ENCODE results near the gene SPTLC1. TPM values are rescaled to one million over a fixed set of nuclear protein-coding genes. Genes with fewer than 3 reads are reported as not detected.

SPTLC1 gene
- total RNA-seq, 2 experiments from 2014 or later, result 32.0 to 38.4 TPM

DNA sequence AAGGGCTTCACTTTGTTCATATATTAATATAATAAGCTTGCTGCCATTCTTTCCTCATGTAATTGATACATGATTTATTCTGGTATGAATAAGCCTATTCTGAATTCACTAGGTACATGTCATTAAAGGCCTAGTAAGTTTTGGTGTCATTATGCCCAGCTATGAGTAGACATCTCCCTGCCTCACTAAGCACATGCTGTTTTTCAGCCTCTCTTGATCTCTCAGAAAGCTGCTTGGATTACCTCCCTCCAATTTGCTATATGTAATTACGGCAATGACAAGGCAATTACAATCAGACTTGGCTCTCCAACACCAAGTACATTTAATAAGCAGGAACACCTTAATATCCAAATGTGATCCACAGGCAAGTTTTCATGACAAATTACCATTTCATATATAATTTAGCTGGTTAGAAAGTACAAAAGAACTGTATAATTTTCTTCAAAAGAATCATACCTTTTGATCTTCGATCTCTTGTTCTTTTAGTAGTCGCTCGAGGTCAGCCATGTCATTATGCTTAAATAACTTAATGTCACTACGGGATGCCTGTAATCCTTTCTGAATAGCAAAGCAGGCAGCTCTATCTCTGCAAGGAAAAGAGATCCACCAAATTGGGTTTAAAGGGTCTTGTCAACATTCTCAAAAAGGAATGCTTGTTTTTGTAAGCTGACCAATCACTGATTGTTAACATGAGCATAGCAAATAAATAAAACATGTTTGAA is 56.3 kb downstream of the SPTLC1 start:
- Mint-ChIP-seq H3K27ac (no peak overlapping the region), H3K9me3 (peaks cover 23% of the 10 kb centered on the region), H3K4me1 (ENCODE audit: low read depth) (no peaks in the 10 kb centered on the region), H3K27me3 (ENCODE audit: low read depth) (no peaks in the 10 kb centered on the region), H3K4me3 (no peak overlapping the region), H3K36me3 (ENCODE audit: low read depth) (peaks cover 60% of the 10 kb centered on the region)
- DNase-seq, result no peak
- intact Hi-C loops (cut with micrococcal nuclease), result no loop called here
- CTCF ChIA-PET, result interaction anchor here (0.6 kb wide), 2 partner anchors 75 to 153 kb away, joined by 4 read pairs; no protein-coding TSS in a partner anchor

DNA sequence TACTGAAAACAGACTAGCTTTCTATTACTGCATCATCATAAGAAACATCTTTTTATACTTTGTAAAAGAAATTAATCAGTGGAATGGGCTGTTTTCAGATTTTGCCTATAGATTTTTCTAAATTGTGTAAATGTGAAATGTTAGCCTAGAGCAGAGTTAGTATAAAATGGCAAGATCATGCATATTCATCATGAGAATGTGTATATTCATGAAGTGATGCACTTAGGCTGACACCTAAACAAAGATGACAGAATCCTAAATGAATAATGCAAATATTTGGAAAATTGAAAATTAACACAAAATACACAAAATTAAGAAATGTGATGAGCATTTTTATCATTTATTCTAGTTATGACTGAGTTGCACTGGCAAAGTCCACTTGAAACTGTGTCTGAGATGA is 57.2 kb downstream of the SPTLC1 start:
- intact Hi-C loops (cut with micrococcal nuclease), result no loop called here
- CTCF ChIA-PET, result interaction anchor here (0.6 kb wide), 1 partner anchor 153 kb away, joined by 4 read pairs; no protein-coding TSS in a partner anchor
- peaks cover 60% of the 10 kb centered on the region for H3K36me3 Mint-ChIP-seq (ENCODE audit: low read depth)
- no peaks in the 10 kb centered on the region for H3K4me1 Mint-ChIP-seq (ENCODE audit: low read depth)
- H3K4me3 Mint-ChIP-seq, result no peak overlapping the region
- H3K27ac Mint-ChIP-seq, result no peak overlapping the region
- DNase-seq, result no peak
- peaks cover 19% of the 10 kb centered on the region for H3K9me3 Mint-ChIP-seq
- no peaks in the 10 kb centered on the region for H3K27me3 Mint-ChIP-seq (ENCODE audit: low read depth)

DNA sequence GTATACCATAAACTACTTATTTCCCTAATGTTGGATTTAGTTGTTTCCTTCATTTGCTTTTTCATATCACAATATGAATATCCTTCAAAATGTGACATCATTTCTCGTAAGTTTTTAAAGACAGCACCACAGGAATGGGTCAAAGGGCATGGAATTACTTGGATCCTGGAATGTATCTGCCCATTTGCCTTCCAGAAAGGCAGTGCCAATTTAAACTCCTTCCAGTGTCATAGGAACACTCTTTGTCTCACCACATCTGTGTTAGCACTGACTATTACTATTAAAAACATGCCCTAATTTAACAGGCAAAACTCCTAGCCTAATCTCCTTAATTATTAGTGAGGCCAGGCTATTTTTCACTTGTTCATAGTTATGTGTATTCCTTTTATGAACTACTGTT is 58.0 kb downstream of the SPTLC1 start:
- H3K27ac Mint-ChIP-seq, result no peak overlapping the region
- no peaks in the 10 kb centered on the region for H3K27me3 Mint-ChIP-seq (ENCODE audit: low read depth)
- no peaks in the 10 kb centered on the region for H3K4me1 Mint-ChIP-seq (ENCODE audit: low read depth)
- CTCF ChIA-PET, result no interaction called here
- H3K4me3 Mint-ChIP-seq, result no peak overlapping the region
- H3K9me3 Mint-ChIP-seq, result peaks cover 11% of the 10 kb centered on the region
- H3K36me3 Mint-ChIP-seq (ENCODE audit: low read depth), result peaks cover 58% of the 10 kb centered on the region
- DNase-seq, result no peak
- intact Hi-C loops (cut with micrococcal nuclease), result no loop called here

DNA sequence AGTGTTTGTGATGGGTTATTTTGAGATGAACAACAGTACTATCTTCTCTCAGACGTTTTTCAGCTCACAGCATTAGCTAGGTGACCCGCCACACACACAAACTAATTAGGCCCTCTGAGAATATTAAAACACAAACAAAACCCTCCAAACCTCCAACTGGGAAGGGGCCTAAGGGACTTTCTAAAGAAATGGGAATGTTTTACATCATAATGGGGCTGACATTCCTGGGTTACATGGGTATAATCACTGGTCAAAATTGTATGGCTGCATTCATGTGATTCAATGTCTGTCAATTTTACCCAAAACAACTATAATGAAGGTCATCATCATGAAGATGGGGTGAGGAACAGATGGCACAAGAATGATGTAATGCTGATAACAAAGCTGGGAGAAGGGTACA is 59.6 kb downstream of the SPTLC1 start:
- no peak for DNase-seq
- H3K4me3 Mint-ChIP-seq, result no peak overlapping the region
- H3K27me3 Mint-ChIP-seq (ENCODE audit: low read depth), result no peaks in the 10 kb centered on the region
- CTCF ChIA-PET, result no interaction called here
- H3K27ac Mint-ChIP-seq, result no peak overlapping the region
- H3K36me3 Mint-ChIP-seq (ENCODE audit: low read depth), result peaks cover 54% of the 10 kb centered on the region
- no peaks in the 10 kb centered on the region for H3K4me1 Mint-ChIP-seq (ENCODE audit: low read depth)
- H3K9me3 Mint-ChIP-seq, result no peaks in the 10 kb centered on the region
- intact Hi-C loops (cut with micrococcal nuclease), result no loop called here

DNA sequence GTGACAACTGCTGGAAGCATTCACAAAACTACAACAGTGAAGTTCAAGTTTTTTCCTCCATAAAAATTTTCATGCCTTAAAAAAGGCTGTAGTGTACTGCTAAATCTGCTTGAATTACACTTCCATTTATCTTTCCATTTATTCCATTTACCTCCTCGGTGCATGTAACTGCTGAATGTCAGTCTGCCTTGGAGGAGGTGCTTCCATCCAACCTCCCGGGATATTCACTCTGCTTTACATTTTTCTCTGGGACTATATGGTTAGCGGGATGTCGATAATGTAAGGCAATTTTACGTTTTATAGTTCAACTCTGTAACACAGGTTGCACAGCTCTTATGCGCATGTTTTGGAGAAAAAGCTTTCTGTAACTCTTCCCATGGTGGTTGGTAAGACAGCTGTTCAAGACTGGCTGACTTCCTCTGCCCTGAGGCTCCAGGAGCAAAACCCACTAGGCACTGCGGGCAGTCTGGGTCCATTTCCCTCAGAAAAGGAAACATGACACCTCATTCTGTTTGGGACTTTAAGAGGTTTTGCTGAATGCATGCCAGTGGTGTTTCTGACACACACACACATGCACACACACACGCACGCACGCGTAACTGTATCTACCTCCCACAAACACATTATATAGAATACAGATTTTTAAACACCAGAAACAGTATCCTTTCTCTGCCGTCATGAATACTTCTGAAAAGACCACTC is 66.1 kb downstream of the SPTLC1 start:
- H3K4me1 Mint-ChIP-seq (ENCODE audit: low read depth), result no peaks in the 10 kb centered on the region
- no peak overlapping the region for H3K27ac Mint-ChIP-seq
- no peaks in the 10 kb centered on the region for H3K27me3 Mint-ChIP-seq (ENCODE audit: low read depth)
- H3K36me3 Mint-ChIP-seq (ENCODE audit: low read depth), result peaks cover 57% of the 10 kb centered on the region
- CTCF ChIA-PET, result no interaction called here
- no peak overlapping the region for H3K4me3 Mint-ChIP-seq
- intact Hi-C loops (cut with micrococcal nuclease), result no loop called here
- no peak for DNase-seq
- peaks cover 5% of the 10 kb centered on the region for H3K9me3 Mint-ChIP-seq

DNA sequence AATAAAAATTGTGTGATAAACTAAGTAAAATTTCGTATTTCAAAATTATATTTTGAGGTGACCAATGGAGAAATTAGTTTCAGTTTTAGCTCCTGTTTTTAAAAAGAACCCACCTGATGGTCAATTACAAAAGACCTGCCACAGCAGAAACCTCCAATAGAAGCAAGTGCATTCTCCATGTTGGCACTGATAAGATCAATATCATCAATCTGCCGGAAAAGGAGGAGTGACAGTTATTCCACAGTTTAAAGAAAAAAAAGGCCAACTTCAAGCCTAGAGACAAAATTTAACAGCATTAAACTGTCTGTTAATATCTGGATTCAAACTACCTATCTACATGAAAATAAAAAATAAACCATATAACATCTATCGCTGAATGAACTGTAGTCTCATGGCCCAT is 67.7 kb downstream of the SPTLC1 start:
- Mint-ChIP-seq H3K4me3 (no peak overlapping the region), H3K9me3 (peaks cover 20% of the 10 kb centered on the region), H3K27ac (no peak overlapping the region), H3K27me3 (ENCODE audit: low read depth) (no peaks in the 10 kb centered on the region), H3K4me1 (ENCODE audit: low read depth) (no peaks in the 10 kb centered on the region), H3K36me3 (ENCODE audit: low read depth) (peaks cover 60% of the 10 kb centered on the region)
- DNase-seq, result no peak
- CTCF ChIA-PET, result no interaction called here
- intact Hi-C loops (cut with micrococcal nuclease), result no loop called here

DNA sequence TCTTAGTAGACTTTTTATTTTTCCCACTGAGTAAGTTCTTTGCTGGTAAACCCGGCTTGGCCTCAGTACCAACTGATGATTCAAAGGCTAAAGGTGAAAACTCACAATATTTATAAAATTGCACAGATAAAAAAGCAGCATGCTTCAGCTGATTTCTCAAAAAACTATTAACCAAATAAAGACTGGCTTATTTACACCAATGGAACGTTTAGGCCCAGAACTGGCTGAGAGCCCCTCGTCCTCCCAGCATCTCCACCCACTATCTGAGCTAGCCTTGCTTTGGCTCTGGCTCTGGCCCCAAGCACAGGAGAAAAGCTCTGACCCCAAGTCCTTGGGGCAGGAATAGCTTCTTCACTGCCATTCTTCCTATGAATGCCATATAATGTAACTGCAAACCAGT is 68.5 kb downstream of the SPTLC1 start:
- Mint-ChIP-seq H3K4me3 (no peak overlapping the region), H3K36me3 (ENCODE audit: low read depth) (peaks cover 64% of the 10 kb centered on the region), H3K27me3 (ENCODE audit: low read depth) (no peaks in the 10 kb centered on the region), H3K9me3 (peaks cover 27% of the 10 kb centered on the region), H3K4me1 (ENCODE audit: low read depth) (no peaks in the 10 kb centered on the region), H3K27ac (no peak overlapping the region)
- no peak for DNase-seq
- CTCF ChIA-PET, result no interaction called here
- intact Hi-C loops (cut with micrococcal nuclease), result no loop called here

DNA sequence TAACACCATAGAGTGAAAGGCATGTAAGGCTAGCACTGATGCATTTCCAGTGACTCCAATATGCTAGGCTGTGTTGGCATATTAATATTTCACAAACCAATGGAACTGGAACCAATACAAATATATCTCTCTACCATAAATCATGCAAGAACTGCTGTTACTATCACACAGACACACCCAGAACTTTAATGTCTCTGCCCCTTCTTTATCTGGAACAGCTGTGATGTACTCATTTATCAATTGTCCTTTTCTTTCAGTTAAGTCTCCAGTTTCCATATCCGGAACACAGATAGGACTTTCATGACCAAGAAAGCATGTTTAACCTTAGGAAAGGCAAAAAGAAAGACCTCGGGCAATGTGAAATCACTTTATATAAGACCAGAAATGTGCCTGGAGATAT is 70.3 kb downstream of the SPTLC1 start:
- intact Hi-C loops (cut with micrococcal nuclease), result no loop called here
- CTCF ChIA-PET, result no interaction called here
- peaks cover 62% of the 10 kb centered on the region for H3K36me3 Mint-ChIP-seq (ENCODE audit: low read depth)
- no peaks in the 10 kb centered on the region for H3K27me3 Mint-ChIP-seq (ENCODE audit: low read depth)
- H3K27ac Mint-ChIP-seq, result no peak overlapping the region
- H3K4me1 Mint-ChIP-seq (ENCODE audit: low read depth), result no peaks in the 10 kb centered on the region
- peaks cover 27% of the 10 kb centered on the region for H3K9me3 Mint-ChIP-seq
- DNase-seq, result no peak
- no peak overlapping the region for H3K4me3 Mint-ChIP-seq

DNA sequence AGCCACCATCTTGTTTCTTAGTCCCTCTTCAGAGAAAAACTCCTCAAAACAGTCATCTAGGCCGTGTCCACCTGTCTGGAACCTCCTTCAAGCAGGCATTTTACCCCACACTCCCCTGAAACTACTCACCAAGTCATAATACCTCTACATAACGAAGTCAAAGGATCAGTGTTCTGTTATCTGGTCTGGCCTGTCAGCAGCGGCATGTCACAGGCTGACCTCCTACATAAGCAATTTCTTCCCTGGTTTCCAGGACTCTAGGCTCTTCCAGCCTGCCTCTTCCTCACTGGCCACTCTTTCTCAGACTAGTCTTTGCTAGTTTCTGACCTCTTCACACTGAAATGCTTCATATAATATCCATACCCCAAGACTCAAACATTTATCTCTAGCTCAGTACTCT is 72.2 kb downstream of the SPTLC1 start:
- Mint-ChIP-seq H3K9me3 (peaks cover 27% of the 10 kb centered on the region), H3K36me3 (ENCODE audit: low read depth) (peaks cover 59% of the 10 kb centered on the region), H3K27me3 (ENCODE audit: low read depth) (no peaks in the 10 kb centered on the region), H3K27ac (no peak overlapping the region), H3K4me1 (ENCODE audit: low read depth) (no peaks in the 10 kb centered on the region), H3K4me3 (no peak overlapping the region)
- no peak for DNase-seq
- intact Hi-C loops (cut with micrococcal nuclease), result no loop called here
- CTCF ChIA-PET, result no interaction called here

DNA sequence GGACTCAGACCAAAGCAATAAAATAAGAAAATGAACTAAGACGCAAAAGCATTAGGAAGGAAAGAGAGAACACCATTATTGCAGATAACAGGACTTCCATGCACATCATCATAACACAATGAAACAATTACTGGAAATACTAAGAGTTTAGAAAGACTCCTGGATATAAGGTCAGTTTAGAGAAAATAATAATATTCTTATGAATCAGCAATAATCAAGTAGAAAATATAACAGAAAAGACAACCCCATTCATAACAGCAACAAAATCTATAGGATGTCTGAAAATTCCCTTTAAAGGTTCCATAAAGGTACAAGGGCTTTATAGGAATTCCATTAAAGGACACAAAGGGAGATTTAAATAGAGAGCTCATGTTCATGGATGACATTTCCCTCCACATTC is 73.0 kb downstream of the SPTLC1 start:
- Mint-ChIP-seq H3K9me3 (peaks cover 27% of the 10 kb centered on the region), H3K36me3 (ENCODE audit: low read depth) (peaks cover 62% of the 10 kb centered on the region), H3K4me1 (ENCODE audit: low read depth) (no peaks in the 10 kb centered on the region), H3K27ac (no peak overlapping the region), H3K27me3 (ENCODE audit: low read depth) (no peaks in the 10 kb centered on the region), H3K4me3 (no peak overlapping the region)
- DNase-seq, result no peak
- CTCF ChIA-PET, result no interaction called here
- intact Hi-C loops (cut with micrococcal nuclease), result no loop called here

DNA sequence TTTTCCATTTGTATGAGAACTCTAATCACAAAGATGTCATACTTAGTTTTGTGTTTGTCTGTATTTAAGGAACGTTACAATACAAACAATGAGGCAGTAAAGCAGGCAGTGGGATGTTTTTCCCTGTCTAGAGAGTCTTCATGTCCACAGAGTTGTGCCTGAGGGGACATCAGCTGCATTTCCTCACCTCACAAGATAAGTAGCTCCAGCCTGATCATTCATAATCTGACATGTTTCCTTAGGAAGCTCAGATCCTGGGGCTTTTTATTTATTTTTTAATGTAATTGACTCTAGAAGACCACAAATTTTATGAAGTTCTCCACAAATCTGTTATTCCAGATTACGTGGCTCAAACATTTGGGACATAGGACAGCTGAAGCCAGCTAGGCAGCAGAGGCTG is 78.5 kb downstream of the SPTLC1 start:
- no peak for DNase-seq
- CTCF ChIA-PET, result interaction anchor here (0.6 kb wide), 1 partner anchor 30 kb away, joined by 4 read pairs; no protein-coding TSS in a partner anchor
- Mint-ChIP-seq H3K27me3 (ENCODE audit: low read depth) (no peaks in the 10 kb centered on the region), H3K4me1 (ENCODE audit: low read depth) (no peaks in the 10 kb centered on the region), H3K9me3 (no peaks in the 10 kb centered on the region), H3K27ac (no peak overlapping the region), H3K36me3 (ENCODE audit: low read depth) (peaks cover 36% of the 10 kb centered on the region), H3K4me3 (no peak overlapping the region)
- intact Hi-C loops (cut with micrococcal nuclease), result no loop called here

DNA sequence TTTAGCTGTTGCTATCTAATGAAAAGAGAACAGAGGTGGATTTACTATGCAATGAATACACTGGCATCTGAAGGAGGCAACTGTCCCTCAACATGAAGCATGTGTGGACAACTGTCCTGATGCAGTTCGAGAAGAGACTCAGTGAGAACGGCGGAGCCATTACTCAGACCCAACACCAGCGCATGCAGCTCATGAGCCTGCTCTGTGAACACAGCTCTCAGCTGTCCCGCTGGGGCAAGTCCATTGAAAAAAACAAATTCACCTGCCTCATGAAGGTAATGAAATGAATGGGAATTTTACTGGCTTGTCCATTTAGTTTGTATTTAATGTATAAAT is 78.8 kb downstream of the SPTLC1 start:
- intact Hi-C loops (cut with micrococcal nuclease), result no loop called here
- no peaks in the 10 kb centered on the region for H3K4me1 Mint-ChIP-seq (ENCODE audit: low read depth)

More for the DNA sequence above, 78.8 kb downstream of the SPTLC1 start:
- Mint-ChIP-seq H3K27ac (no peak overlapping the region), H3K27me3 (ENCODE audit: low read depth) (no peaks in the 10 kb centered on the region), H3K36me3 (ENCODE audit: low read depth) (peaks cover 35% of the 10 kb centered on the region), H3K4me3 (no peak overlapping the region), H3K9me3 (no peaks in the 10 kb centered on the region)
- no peak for DNase-seq
- CTCF ChIA-PET, result interaction anchor here (0.6 kb wide), 1 partner anchor 30 kb away, joined by 4 read pairs; no protein-coding TSS in a partner anchor
